ENCODE results near the gene C3AR1. TPM values are rescaled to one million over a fixed set of nuclear protein-coding genes. Genes with fewer than 3 reads are reported as not detected.
"Not testable (repeated sequence)": the region's sequence is repeated elsewhere in the genome, so short reads cannot be mapped to it uniquely, and the experiment has no call there.

Gene C3AR1
- total RNA-seq, 1 experiment from 2014 or later: not detected

GRCh38 chr12:8031872-8032241 is 34.3 kb downstream of the C3AR1 start:
- H3K79me2 ChIP-seq (ENCODE audit: insufficient read depth, low read length): no peaks in the 10 kb centered on the region; the same call in 1 of the 2 replicates
- no peak overlapping the region for H4K91ac ChIP-seq (ENCODE audit: insufficient read length, low read depth, low read length)
- no peaks in the 10 kb centered on the region for H3K9me3 ChIP-seq (ENCODE audit: control insufficient read depth, low read depth, low read length)
- Mint-ChIP-seq H3K4me1 (peaks cover 39 to 52% of the 10 kb centered on the region in 2 experiments), H3K36me3 (ENCODE audit: insufficient read depth in 1 of 3, low read depth in 3 of 3) (no peaks in the 10 kb centered on the region; a peak in 1 of 7 replicates), H3K27me3 (ENCODE audit: low read depth) (peaks cover 5% of the 10 kb centered on the region), H3K4me3 (peak overlapping the region; percentile 74 to 87), H3K9me3 (no peaks in the 10 kb centered on the region), H3K27ac (no peak overlapping the region)
- no peak overlapping the region for H2BK20ac ChIP-seq (ENCODE audit: low read depth, low read length, poor library complexity, severe bottlenecking)
- peaks cover 20% of the 10 kb centered on the region; the same call in 1 of the 2 replicates for H3K4me1 ChIP-seq (ENCODE audit: insufficient read depth, low read length)
- H3K9ac ChIP-seq (ENCODE audit: extremely low read depth, insufficient read length, low read length): no peak overlapping the region
- peak overlapping the region; percentile 82 for H3K4me2 ChIP-seq (ENCODE audit: insufficient read depth, insufficient read length, low read length)
- H4K20me1 ChIP-seq (ENCODE audit: control insufficient read depth, insufficient read depth, insufficient read length): no peaks in the 10 kb centered on the region
- H3K23ac ChIP-seq (ENCODE audit: insufficient read length, low read depth, low read length): no peak overlapping the region
- H2BK5ac ChIP-seq (ENCODE audit: insufficient read length, low read length): no peak overlapping the region
- no peak overlapping the region for H3K18ac ChIP-seq (ENCODE audit: insufficient read length, low read depth, low read length)
- DNase-seq: no peak
- no peak overlapping the region for H3K56ac ChIP-seq (ENCODE audit: insufficient read length, low read depth, low read length)
- H3K79me1 ChIP-seq (ENCODE audit: insufficient read depth, low read depth, low read length, poor library complexity, severe bottlenecking): no peaks in the 10 kb centered on the region
- no peak overlapping the region for H4K8ac ChIP-seq (replicated peaks; ENCODE audit: insufficient read length, low read depth, low read length)
- H3K14ac ChIP-seq (ENCODE audit: insufficient read depth, low read length): no peak overlapping the region
- no peak overlapping the region for H2AK5ac ChIP-seq (ENCODE audit: insufficient read length, low read length)
- H3T11ph ChIP-seq (ENCODE audit: low read length): no peak overlapping the region
- WGBS (ENCODE audit: extremely low coverage, insufficient read length, low lambda C conversion rate): no CpG with 5 or more reads among the region's 5 CpGs
- H3K23me2 ChIP-seq (ENCODE audit: insufficient read length, low read depth, low read length, poor library complexity, severe bottlenecking): peaks cover 13% of the 10 kb centered on the region
- TF ChIP-seq, protein P1, sequence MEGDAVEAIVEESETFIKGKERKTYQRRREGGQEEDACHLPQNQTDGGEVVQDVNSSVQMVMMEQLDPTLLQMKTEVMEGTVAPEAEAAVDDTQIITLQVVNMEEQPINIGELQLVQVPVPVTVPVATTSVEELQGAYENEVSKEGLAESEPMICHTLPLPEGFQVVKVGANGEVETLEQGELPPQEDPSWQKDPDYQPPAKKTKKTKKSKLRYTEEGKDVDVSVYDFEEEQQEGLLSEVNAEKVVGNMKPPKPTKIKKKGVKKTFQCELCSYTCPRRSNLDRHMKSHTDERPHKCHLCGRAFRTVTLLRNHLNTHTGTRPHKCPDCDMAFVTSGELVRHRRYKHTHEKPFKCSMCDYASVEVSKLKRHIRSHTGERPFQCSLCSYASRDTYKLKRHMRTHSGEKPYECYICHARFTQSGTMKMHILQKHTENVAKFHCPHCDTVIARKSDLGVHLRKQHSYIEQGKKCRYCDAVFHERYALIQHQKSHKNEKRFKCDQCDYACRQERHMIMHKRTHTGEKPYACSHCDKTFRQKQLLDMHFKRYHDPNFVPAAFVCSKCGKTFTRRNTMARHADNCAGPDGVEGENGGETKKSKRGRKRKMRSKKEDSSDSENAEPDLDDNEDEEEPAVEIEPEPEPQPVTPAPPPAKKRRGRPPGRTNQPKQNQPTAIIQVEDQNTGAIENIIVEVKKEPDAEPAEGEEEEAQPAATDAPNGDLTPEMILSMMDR (conservative IDR thresholded peaks at IDR 0.05): no peak
- H3K4ac ChIP-seq (ENCODE audit: low read depth, low read length): no peak overlapping the region
- no peak overlapping the region for H3K27ac ChIP-seq (ENCODE audit: insufficient read length, low read depth, low read length)
- no peak overlapping the region for H2BK15ac ChIP-seq (ENCODE audit: low read depth, low read length)
- no peak overlapping the region for H2BK120ac ChIP-seq (ENCODE audit: low read depth, low read length, poor library complexity, severe bottlenecking)
- no peak overlapping the region for H4K5ac ChIP-seq (ENCODE audit: insufficient read length, low read depth, low read length)
- H3K27me3 ChIP-seq (ENCODE audit: insufficient read depth, low read length): no peaks in the 10 kb centered on the region
- no peak overlapping the region for H2BK12ac ChIP-seq (ENCODE audit: insufficient read length, low read depth, low read length)
- H2AFZ ChIP-seq (ENCODE audit: low read length): no peak overlapping the region

GRCh38 chr12:8031017-8031416 is 35.1 kb downstream of the C3AR1 start:
- H3K4me2 ChIP-seq (ENCODE audit: insufficient read depth, insufficient read length, low read length); H4K8ac ChIP-seq (replicated peaks; ENCODE audit: insufficient read length, low read depth, low read length); H3K9ac ChIP-seq (ENCODE audit: extremely low read depth, insufficient read length, low read length); H2BK20ac ChIP-seq (ENCODE audit: low read depth, low read length, poor library complexity, severe bottlenecking); H2BK120ac ChIP-seq (ENCODE audit: low read depth, low read length, poor library complexity, severe bottlenecking); H3T11ph ChIP-seq (ENCODE audit: low read length); H4K5ac ChIP-seq (ENCODE audit: insufficient read length, low read depth, low read length); H3K56ac ChIP-seq (ENCODE audit: insufficient read length, low read depth, low read length); H2AK5ac ChIP-seq (ENCODE audit: insufficient read length, low read length); H2BK15ac ChIP-seq (ENCODE audit: low read depth, low read length); H3K23ac ChIP-seq (ENCODE audit: insufficient read length, low read depth, low read length); H2BK5ac ChIP-seq (ENCODE audit: insufficient read length, low read length); H3K4me3 Mint-ChIP-seq; H3K14ac ChIP-seq (ENCODE audit: insufficient read depth, low read length); H4K20me1 ChIP-seq (ENCODE audit: control insufficient read depth, insufficient read depth, insufficient read length); H3K27ac ChIP-seq (ENCODE audit: insufficient read length, low read depth, low read length); H3K27me3 ChIP-seq (ENCODE audit: insufficient read depth, low read length); H3K9me3 Mint-ChIP-seq; DNase-seq; H4K91ac ChIP-seq (ENCODE audit: insufficient read length, low read depth, low read length); H3K79me2 ChIP-seq (ENCODE audit: insufficient read depth, low read length); H3K79me1 ChIP-seq (ENCODE audit: insufficient read depth, low read depth, low read length, poor library complexity, severe bottlenecking); H3K9me3 ChIP-seq (ENCODE audit: control insufficient read depth, low read depth, low read length); H2BK12ac ChIP-seq (ENCODE audit: insufficient read length, low read depth, low read length); H3K36me3 Mint-ChIP-seq (ENCODE audit: insufficient read depth in 1 of 3, low read depth in 3 of 3); H3K4ac ChIP-seq (ENCODE audit: low read depth, low read length); H3K18ac ChIP-seq (ENCODE audit: insufficient read length, low read depth, low read length); H2AFZ ChIP-seq (ENCODE audit: low read length); H3K27me3 Mint-ChIP-seq (ENCODE audit: low read depth); H3K27ac Mint-ChIP-seq: not testable (repeated sequence)
- WGBS (ENCODE audit: extremely low coverage, insufficient read length, low lambda C conversion rate): no CpG with 5 or more reads among the region's 23 CpGs
- H3K23me2 ChIP-seq (ENCODE audit: insufficient read length, low read depth, low read length, poor library complexity, severe bottlenecking): peaks cover 15% of the 10 kb centered on the region
- peaks cover 16% of the 10 kb centered on the region; the same call in 1 of the 2 replicates for H3K4me1 ChIP-seq (ENCODE audit: insufficient read depth, low read length)
- peaks cover 35 to 50% of the 10 kb centered on the region in 2 experiments for H3K4me1 Mint-ChIP-seq

Measured in H9 (cell line).